Stimulated activated CD8-positive, alpha-beta memory T cell treated with anti-CD3 and anti-CD28 coated beads, Interleukin-15, amount 100 ng/mL, for 4 hours (primary cell): Measurements from ENCODE around the gene GFOD1.
A peak's percentile ranks its signal among the peaks of the same experiment; 100 is the strongest.
"Not testable (repeated sequence)": the region's sequence is repeated elsewhere in the genome, so short reads cannot be mapped to it uniquely, and the experiment has no call there.

Experiments used
- DNase-seq, 2 donors: peaks; one replicate each; pipeline ENCODE4 v3.0.0-alpha.2; 2020; ENCODE audit warnings: low read depth in 2 of 2

The GFOD1 gene

DNA sequence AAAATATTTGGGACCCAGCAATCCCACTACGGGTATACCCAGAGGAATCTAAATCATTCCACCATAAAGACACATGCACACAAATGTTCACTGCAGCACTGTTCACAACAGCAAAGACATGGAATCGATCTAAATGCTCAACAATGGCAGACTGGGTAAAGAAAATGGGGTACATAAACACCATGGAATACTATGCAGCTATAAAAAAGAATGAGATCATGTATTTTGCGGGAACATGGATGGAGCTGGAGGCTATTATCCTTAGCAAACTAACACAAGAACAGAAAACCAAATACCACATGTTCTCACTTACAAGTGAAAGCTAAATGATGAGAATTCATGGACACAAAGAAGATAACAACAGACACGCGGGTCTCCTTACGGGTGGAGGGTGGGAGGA is 43.4 kb downstream of the GFOD1 start:
- not testable (repeated sequence) for DNase-seq

- no peak for DNase-seq
Observed at GRCh38 chr6:13441778-13442177, 45.6 kb downstream of the GFOD1 start.

DNA sequence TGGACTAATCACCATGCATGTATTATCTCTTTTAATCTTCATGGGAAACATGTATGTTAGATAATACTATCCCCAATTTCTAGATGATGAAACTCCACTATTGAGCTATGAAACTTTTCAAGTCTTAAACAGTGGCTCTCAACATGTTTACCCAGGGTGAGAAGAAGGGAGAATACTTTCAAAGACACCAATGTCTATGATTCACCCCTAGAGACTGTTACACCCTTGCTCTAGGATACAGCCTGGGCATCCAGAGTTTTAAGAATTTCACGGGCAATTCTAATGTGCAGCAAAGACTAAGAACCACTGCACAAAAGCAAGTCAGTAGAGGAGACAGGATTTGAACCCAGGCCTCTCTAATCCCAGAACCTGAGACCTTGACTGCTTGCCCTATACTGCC is 47.8 kb downstream of the GFOD1 start:
- DNase-seq = no peak

- DNase-seq = no peak
Observed at GRCh38 chr6:13438126-13438525, 49.3 kb downstream of the GFOD1 start.

DNA sequence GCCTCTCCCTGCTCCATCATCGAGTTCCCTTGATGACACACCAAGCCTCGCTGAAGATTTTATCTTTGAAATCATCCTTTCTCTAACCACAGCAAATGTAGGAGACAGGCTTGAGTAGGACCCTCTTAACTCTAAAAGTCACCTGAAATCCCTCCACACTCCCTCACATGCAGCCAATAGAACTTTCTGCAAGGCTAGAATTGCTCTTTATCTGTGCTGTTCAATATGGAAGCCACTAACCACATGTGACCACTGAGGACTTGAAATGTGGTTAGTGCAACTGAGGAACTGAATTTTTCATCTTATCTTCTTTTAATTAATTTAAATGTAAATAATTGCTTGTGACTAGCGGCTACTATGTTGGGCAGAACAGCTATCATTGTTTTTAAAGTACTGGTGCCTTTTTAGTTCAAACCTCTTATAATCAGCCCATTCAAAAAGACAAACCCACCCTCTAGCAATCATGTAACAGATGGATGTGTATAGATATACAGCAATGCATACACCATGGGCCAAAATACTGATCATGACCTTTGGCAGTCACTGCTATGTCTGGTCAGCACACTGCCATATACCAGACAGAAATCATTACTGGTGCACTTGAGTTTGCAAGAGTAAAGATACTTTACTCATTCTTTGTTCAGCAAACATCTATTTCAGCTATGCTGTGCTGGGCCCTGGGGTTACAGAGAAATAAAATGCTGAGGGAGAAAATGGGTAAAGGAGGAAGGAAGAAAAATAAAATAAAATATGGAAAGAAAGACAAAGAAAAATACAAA is 50.0 kb downstream of the GFOD1 start:
- no peak for DNase-seq

DNA sequence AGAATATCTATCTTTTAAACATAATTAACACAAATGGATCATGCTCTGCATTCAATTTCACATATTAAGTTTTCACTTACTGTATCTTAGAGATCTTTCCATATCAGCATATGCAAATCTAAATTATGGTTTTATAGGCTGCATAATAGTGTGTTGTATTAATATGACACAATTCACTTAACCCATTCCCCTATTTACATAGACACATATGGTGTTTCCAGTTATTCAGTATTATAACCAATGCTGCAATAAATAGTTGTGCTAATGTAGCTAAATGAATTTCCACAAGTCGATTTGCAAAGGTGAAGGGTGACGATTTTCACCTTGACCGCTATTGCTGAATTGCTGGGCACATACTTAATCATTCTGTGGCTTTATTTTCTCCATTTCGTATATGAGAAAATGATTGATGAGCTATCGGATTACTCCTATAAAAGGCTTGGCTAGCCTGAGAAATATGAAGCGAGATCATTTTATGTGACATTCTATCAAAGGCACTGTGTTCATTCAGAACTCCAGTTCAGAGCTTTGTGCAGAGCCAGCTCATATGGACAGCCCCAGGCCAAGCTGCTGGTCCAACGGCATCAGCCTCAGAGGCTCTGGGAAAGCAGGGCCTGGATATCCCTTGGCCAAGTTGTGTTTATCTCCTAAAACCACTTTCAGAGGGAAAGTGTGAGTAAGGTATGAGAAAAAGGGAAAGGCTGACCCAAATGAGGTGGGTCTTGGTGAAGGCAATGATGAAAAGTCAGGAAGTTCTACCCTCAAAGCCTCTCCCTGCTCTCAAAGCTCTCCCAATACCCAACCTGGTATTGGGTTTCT is 50.8 kb downstream of the GFOD1 start:
- DNase-seq = no peak

GRCh38 chr6:13435477-13436246 is 51.7 kb downstream of the GFOD1 start:
- no peak for DNase-seq

GRCh38 chr6:13434777-13435176 is 52.6 kb downstream of the GFOD1 start:
- no peak for DNase-seq

DNA sequence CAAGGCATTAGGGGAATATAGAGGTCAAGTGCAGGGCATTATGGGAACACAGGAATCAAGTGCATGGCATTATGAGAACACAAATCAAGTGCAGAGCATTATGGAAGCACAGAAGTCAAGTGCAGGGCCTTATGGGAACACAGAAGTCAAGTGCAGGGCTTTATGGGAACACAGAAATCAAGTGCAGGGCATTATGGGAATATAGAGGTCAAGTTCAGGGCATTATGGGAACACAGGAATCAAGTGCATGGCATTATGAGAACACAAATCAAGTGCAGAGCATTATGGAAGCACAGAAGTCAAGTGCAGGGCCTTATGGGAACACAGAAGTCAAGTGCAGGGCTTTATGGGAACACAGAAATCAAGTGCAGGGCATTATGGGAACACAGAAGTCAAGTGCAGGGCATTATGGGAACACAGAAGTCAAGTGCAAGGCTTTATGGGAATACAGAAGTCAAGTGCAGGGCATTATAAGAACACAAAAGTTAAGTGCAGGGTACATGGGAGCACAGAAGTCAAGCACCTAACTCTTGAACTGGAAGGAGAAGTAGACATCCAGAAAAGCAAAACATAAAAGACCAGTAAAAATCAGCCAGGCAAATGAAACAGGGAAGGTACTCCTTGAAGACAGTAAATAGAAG is 53.1 kb downstream of the GFOD1 start:
- DNase-seq = not testable (repeated sequence)

GRCh38 chr6:13433709-13434121 is 53.7 kb downstream of the GFOD1 start:
- no peak for DNase-seq

- no peak for DNase-seq
Observed at GRCh38 chr6:13432526-13433184, 54.7 kb downstream of the GFOD1 start.

- DNase-seq = no peak
Observed at GRCh38 chr6:13431861-13432465, 55.4 kb downstream of the GFOD1 start.

DNA sequence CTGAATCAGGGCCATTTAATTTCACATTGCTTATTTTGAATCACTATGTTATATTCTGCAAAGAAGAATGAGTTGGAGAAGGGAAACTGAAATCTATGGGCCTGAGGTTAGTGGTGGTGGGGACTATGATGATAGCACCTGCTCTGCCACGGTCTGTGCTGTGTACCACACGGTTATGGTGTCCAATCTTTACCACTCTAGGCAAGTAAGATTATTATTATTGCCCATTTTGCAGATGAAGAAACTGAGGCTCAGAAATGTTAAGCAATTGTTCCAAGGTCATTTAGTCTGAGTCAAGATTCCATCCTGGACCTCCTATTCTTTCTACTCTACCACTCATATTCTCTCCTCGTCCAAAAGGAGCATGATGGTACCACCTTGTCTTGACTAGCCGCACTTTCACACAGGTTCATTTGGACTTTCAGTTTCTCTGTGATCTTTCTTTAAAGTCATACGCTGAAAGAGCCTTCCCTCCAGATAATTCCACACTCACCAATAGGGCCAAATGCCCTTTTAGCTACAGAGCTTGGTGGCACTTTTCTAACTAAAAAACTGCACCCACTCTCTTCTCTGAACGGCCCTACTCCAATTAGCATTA is 56.2 kb downstream of the GFOD1 start:
- no peak for DNase-seq

DNA sequence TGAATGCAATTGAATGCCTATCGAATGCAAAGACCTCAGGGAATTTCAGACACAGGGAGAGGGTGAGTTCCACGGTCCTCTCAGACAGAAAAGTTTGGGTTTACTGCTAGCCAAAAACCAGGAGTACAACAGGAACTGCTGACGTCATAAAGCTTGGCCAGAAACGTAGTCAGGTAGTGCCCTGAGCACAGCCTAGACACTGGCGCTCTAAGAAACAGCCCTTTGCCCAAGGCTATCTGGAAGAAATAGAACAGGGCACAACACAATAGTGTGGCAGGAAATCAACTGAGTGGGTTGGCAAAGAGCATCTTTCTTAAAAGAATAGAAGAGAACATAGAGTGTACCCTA is 58.0 kb downstream of the GFOD1 start:
- no peak for DNase-seq

DNA sequence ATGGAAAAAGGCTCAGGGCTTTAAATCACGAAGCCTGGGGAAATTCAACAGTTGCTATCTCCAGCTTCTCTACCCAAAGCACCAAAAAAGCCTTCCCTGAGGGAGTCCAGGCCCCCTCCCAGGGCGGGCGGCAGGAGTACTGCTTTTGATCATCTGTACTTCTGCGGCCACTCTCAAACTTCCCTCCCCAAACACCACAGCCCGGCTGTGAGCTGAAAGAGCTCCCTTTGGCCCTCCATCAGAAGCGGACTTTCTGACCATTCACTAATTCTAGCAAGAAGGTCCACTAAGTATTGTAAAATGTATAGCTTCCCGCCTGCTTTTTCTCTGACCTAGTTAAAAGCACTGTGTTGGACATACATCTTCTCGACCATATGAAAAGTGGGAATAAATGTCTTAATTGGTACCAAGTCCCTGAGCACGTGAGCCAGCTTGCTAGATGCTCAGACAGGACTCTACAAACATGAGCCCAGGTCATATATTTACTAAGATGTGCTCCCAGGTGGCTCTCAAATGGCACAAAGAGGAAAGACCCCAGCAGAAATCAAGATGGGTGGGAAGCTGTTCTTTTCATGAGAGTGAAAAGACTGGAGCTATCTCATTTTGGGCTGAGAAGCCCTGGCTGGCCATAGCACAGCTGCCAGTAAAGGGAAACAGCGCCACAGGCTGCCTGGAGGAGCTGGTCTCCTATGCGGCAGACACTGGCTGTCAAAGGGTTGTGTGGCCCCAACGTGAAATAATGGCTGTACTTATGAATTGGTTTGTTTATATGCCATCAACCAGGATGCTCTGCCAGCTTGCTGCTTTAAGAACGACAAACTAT is 58.6 kb downstream of the GFOD1 start:
- no peak for DNase-seq

DNA sequence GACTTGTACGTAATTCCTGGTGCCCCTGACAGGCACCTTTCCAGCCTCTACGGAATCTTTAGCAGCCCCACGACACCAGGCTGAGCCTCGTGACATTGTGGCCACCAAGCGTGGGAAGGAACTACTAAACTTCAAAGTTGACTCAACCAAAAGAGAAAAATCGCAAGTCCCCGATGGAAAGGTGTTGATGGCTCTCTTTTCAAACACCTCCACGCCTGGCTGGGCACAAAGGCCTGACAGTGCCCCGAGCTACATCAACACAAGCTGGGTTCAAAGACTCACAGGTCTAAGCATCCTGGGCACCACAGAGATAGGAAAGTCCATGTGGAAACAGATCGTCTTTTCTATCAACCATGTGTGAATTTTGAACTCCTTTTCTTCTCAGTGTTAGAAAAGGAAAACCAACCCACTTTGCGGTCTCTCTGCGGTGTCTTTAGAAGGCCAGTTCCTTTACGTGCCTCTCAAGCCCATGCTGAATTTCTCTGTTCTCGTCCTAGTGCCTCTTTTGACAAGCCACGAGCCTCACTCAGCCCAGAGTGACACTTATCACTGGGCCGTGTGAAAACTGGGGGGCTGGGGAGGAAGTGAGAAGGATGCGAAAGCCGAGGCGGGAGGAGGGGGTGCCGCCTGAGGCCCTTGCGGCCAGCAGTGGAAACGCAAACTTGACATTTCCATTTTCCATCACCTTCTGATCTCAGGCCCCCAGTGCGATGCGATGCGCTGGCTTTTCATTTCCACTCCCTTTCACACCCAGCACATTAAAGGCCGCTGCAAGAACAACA is 59.4 kb downstream of the GFOD1 start:
- DNase-seq = peak; percentile 68 to 73

GRCh38 chr6:13427316-13427715 is 60.1 kb downstream of the GFOD1 start:
- DNase-seq = no peak

DNA sequence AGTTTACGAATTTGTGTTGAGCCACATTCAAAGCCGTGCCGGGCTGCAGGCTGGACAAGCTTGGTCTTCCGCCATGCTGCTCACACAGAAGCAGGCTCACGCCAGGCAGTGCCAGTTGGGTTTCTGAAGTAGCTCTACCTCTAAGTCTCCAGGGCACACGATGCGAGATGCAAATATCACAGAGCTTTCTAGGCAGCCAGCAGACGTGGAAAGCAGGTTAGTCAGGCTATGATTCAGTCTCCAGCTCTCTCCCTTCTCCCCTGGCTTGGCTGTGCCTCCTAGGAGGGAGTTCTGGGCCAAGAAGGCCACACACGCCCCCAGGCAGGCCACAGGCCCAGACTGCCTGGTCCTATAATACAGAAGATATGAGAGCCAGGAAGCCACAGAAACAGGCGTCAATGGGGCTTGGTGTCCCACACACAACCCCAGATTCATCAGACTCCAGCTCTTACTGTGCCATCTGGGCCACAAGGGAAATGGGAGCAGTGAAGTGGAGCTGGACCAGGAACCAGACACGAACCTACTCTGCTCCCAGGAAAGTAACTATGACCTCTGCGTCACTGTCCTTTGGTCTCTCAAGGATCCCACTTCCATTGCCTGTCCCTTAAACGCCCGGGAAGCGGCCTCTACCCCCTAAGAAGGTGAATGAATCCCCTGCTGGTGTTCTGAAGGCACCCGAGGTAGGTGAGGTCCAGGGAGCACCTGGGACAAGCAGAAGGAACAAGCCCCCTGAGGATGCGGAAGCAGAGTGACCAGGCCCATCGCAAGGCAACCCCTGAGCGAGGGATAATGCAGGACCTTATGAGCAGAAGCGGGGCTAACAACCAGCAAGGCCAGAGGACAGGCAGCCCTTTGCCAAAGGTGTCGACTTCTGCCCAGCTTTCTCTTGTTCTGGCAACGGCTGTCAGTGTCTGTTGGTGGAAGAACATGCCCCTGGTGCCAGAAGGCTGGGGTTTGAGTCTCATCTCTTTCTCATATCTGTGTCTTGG is 61.2 kb downstream of the GFOD1 start:
- no peak for DNase-seq
